Stimulated activated naive CD4-positive, alpha-beta T cell (primary cell): Measurements from ENCODE around the gene NARF.

Experiments
- DNase-seq, 6 experiments: peaks; one replicate each; lab custom pipeline; 2025; lab: John Stamatoyannopoulos, UW

Gene NARF

DNA sequence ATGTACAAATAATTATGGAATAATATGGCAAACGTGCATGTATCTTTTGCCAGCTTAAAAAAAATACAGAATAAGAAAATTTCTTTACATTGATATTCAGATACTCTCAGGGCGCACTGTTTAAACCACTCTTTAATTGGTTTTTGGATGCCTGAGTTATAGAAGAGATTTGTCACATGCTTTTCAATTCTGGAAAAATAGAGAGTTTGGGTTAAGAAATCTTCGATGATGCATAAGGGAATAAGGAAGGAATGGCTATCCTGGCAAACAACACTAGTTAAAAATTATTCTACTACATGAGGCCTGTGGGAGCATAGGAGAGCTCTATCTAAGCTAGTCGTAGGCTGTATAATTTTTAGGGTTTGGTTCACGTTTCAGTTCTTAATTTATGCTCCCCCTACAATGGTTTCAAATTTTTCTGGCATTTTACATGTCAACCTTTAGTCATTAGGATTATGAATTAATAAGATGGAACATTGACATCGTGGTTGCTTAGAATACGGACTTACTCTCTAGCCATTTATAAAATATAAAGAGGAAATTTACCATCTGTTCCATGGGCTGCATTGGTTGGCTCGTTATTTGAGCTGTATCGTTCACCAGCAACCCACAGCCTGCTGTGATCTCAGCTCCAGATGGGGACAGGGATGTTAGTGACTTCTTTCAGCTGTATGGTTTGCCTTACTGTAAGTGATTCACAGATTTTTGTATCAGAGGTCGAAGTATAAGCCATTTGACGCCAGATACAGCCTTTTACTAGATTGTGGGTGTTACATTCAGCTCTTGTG is 15.9 kb downstream of the NARF start:
- no peak for DNase-seq

DNA sequence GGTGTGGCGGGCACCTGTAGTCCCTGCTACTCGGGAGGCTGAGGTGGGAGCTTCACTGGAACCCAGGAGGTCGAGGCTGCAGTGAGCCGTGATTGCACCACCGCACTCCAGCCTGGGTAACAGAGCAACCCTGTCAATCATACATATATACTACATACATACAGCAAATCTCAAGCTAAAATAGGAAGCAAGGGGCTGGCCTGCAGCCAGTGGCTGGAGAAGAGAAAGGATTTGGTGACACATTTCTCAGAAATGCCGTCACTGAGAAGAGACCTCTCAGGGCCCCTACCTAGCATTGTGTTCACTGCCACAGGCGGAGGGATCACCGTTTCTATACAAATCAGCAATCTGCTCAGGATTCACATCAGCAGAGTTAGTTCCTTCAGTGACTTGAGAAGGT is 16.9 kb downstream of the NARF start:
- no peak for DNase-seq

GRCh38 chr17:82477934-82478333 is 19.4 kb downstream of the NARF start:
- no peak for DNase-seq

- no peak for DNase-seq
Observed at GRCh38 chr17:82479602-82480001, 21.1 kb downstream of the NARF start.

DNA sequence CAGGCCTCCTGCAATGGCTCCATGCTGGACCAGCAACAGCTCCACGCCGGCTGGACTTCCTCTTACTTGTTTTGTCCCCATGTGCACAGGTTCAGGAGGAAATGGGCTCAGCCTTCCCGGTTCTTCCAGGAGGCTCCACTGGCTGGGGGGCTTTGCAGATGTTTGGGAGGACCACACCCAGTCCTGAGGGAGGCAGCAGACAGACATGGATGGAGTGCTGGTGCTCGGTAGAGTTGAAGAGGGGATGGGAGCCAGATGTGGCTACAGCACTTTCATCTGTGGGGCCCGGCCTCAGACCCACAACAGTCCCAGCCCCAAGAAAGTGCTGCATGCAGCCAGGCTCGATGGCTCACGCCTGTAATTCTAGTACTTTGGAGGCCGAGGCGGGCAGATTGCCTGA is 21.8 kb downstream of the NARF start:
- no peak for DNase-seq

- no peak for DNase-seq
Observed at GRCh38 chr17:82483204-82483660, 24.7 kb downstream of the NARF start.

DNA sequence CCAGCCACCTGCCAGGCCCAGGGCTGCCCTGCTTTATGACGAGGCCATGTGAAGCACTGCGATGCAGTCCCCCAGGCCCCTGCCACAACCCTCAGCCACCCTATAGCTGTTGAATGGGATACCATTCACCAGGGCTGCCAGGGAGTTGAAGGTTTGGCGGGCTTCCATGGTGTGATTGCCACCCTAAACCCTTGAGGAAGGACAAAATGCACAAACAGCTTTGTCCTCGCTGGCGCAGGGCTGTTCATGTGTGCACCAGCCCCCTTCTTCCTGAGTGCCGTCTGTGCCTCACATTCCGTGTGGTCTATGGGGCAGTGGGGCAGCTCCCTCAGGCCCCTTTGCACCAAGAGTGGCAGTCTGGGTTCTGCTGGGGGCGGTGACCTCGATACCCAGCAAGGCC is 25.3 kb downstream of the NARF start:
- no peak for DNase-seq

- no peak for DNase-seq
Observed at GRCh38 chr17:82486231-82487094, 27.9 kb downstream of the NARF start.

GRCh38 chr17:82487910-82488309 is 29.4 kb downstream of the NARF start:
- DNase-seq, result no peak

- DNase-seq, result no peak
Observed at GRCh38 chr17:82489117-82489516, 30.6 kb downstream of the NARF start.

DNA sequence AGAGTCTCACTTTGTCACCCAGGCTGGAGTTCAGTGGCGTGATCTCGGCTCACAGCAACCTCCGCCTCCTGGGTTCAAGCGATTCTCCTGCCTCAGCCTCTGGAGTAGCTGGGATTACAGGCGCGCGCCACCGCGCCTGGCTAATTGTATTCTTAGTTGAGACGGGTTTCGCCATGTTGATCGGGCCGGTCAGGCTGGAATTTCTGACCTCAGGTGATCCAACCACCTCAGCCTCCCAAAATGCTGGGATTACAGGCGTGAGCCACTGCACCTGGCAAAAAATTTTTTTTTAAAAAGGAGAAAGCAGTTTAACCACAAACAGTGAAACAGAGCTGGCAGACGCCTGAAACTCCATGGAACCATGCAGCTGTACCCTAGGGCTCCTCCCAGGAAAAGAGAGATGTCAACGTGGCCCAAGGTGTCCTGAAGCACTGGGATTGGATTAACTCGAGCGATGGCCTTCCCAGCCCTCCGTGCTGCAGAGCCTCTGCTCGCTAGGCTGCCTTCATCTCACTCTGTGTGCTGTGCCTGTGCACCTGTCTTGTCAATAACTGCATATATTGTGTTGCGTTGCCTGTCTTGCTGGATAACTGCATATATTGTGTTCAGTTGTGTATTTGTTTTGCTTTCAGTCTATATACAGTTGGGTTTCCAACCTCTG is 31.4 kb downstream of the NARF start:
- DNase-seq, result no peak

- no peak for DNase-seq
Observed at GRCh38 chr17:82490512-82491195, 32.1 kb downstream of the NARF start.

- DNase-seq, result no peak
Observed at GRCh38 chr17:82491196-82491530, 32.6 kb downstream of the NARF start.

DNA sequence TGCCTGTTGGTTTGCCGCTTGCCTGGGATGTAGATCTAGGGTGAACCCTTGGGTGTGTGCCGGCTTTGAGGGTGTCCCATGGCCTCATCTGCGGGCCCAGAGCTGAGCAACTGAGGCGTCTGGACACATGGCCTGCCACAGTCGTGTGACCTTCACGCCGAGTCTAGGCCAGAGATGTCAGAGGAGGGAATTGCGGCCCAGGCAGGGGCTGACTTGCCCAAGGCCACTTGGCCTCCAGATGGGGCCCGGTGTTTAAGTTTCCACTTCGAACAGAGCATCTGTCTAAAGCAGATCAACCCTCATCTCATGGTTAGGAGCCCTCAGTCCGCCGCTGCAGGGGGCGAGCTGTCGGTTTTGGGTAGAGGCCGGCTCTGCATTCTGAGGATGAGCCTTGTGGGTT is 33.0 kb downstream of the NARF start:
- no peak for DNase-seq

DNA sequence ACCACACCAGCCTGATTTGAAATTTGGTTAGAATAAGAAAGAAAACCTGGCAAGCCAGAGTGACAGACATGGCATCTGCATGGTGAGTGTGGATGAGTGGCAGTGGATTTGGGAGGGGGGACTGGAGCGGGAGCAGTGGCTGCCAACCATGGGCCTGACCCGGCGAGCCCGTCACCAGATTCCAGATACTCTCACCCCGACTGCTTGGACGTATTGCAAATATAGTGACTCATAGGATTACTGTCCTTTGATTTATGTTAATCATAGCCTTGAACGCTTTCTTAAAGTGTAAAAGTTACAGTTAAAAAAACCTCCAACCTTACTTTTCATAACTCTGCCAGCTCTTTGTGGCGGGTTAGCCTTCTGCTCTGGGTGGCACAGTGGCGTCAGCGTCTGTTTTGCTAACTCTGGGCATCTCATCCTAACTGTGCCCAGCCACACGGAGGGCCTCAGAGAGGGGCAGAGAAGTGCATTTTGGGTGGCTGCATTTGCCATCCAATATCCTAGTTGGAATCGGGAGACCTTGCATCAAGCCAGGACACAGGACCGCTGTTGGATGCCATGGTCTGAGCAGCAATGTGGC is 34.2 kb downstream of the NARF start:
- no peak for DNase-seq

GRCh38 chr17:82493226-82493781 is 34.8 kb downstream of the NARF start:
- DNase-seq, result no peak

- DNase-seq, result peak; percentile 59 to 79 (median 67)
Observed at GRCh38 chr17:82494236-82495055, 35.9 kb downstream of the NARF start.

GRCh38 chr17:82495844-82496528 is 37.4 kb downstream of the NARF start:
- no peak for DNase-seq

DNA sequence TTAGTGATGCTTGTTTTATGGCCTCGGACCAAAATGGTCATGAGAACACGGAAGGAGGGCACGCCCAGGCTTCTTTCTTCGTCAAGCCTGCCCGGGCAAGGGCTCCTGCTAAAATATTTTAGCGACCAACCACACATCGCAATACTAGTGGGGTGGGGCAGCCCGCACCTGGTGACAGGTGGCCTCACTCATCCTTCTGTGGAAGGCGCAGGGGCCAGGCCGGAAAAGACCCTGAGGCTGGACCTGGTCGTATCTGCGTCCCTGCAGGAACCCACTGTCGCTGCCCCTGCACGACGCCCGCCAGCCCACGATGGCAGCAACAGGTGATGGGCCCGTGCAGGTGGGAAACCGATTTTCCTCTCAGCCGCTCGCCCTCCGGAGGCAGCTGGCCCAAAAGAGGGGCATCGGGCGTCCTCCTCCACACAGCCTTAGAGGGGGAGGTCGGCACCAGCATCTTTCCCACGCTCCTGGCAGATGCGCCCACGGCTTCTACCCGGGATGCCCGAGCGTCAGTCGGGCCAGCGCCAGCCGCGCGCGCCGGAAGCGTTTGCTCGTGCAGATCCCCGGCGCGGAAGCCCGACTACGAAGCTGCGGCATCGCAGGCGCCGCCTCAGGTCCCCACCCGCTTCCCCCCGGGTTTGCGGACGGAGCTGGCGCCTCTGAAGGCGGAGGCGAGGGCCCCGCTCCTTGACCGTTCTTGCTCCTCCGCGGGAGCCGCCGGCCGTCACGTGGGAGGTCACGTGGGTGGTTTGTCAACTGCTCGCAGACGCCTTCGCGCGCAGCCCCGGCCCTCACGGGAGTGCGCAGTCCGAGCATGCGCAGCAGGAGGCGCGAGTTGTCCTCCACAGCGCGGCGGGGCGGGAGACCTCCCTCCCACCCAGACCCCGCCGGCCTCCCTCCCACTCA is 38.2 kb downstream of the NARF start:
- peak; percentile 69 to 88 (median 85) for DNase-seq
